Femur (tissue), 1 donor: ENCODE results near the gene DYNC2LI1.

Experiments
- DNase-seq: peaks from one replicate; pipeline ENCODE4 v3.0.0-alpha.2; 2017

Gene DYNC2LI1

DNA sequence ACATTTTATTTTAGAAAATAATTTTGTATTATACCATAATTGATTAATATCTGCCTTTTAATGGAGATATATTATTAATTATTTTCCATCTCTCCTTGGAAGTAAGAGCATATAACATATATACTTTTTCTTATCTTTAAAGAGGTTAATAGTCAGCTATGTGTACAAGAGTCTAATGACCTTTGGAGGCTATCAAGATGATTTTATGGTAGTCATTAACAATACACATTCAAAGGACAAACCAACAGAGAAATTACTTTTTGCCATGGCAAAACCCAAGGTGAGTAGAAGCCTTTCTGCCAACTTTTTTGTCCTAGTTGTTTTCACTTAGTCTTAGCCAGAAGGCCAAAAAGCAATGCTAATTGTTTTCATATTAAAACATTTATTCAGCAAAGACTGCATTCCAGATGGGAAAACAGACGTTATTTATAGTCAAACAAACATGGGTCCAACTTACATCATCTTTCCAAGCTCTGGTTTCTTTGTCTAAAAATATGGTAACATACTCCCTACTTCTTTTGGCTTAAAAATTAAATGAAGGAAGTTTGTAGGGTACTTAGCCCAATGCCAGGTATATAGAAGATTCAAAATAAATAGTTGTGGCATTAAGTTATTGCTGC lies 9.6 kb upstream of the DYNC2LI1 start:
- no peak for DNase-seq

DNA sequence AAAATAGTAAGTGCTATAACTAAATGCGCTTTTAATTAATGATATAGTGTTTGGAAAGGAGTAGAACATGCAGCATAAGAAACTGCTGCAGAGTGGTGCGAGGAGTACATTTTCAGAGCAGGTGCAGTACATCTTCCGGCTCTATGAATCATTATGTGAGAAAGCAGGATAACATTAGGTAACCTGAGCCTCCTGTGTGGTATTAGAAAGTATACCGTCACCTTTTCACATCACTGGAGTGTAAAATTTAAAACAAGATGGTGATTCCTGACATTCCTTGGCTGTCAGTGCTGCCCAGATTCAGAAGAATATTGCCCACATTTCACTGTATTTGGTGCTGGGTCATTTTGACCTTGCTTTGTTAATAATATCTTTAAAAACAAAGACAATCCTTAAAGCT lies 7.8 kb upstream of the DYNC2LI1 start:
- no peak for DNase-seq

DNA sequence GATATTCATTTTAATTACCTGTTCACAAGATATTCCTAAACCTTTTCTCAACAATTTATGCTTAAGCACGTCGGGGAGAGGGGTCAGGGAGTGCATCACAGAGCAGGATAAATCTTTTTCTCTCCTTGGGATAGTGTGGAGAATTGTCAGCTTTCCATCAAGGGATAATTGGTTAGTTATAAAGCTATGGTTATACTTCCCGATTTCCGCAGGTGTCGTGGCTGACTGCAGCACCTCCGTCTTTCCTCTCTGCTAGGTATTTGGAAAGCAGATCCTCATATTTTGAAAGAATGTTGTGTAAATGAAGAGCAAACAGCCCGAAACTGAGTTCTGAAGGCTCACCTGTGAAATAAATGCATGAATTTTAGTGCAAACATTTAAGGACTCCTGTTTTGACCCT lies 778 bp downstream of the DYNC2LI1 start:
- no peak for DNase-seq

DNA sequence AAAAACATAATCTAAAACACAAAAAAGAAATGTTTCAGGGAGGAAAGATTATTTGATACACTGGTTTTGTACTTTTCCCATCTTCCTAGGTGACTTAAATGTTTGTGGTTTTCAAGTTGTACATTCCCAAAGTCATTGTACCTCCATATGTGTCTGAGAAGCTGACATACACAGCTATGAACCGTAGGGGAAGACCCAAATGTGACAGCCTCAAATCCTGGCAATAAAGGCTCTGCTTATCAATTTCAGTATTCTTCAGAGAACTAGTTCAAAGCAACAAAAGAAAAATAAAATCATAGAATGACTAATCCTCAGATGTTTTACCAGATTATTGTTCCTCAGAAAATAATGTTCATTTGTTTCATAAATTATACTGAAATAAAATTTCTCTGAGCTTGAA lies 2.5 kb downstream of the DYNC2LI1 start:
- no peak for DNase-seq

DNA sequence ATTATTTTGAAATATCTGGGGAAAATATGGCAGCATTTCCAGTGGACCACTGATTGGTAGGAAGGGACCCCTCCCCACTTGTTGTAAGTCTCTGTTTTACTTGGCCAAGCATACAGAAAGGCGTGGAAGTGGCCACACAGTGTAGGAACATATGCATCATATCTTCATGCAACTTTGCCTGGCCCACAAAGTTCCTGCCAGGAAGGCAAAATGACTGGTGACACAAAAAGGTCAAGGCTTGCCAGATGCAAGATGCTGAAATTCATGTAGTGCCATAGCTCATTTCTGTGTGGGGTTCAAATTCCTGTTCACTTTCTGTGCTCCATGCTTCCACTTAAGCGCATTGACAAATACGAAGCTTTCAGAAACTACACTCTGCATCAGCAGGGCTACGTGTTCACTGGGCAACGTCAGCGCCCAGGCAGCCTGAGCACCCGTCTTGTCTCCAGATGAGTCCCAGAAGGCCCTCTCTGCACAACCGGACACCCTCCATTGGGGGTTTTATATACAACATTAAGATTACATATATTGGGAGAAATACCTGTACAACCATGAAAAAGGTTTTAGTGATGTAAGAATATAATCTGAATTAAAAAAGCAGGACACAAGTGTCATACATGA lies 3.6 kb downstream of the DYNC2LI1 start:
- no peak for DNase-seq

DNA sequence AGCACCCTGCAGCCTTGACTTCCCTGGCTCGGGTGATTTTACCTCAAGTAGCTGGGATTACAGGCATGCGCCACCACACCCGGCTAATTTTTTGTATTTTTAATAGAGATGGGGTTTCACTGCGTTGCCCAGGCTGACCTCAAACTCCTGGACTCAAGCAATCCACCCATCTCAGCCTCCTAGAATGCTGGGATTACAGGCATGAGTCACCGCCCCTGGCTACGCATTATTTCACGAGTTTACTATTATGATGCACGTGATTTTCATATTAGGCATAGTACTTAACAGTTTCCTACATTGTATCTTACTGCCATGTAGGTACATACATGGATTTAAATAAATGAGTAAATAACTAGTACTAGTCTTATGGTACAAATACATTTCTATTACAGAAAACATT lies 4.4 kb downstream of the DYNC2LI1 start:
- DNase-seq, result no peak

DNA sequence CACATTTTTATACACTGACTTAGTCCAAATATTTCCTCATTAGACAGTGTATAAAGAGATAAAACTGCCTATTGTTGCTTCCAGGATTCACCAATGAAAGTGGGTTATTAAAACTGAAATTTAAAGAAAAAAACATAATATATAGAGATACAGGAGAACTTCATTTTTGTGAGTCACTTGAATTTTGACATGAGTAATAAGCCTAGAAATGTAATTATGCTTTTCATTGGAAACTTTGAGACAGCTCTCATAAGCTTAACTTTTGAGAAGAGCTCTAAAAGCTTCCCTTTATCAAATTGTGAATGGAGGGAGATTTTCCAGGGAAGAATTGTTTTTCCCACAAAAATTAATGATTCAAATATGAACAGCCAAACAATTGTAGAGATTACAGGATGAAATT lies 14.1 kb downstream of the DYNC2LI1 start:
- no peak for DNase-seq

DNA sequence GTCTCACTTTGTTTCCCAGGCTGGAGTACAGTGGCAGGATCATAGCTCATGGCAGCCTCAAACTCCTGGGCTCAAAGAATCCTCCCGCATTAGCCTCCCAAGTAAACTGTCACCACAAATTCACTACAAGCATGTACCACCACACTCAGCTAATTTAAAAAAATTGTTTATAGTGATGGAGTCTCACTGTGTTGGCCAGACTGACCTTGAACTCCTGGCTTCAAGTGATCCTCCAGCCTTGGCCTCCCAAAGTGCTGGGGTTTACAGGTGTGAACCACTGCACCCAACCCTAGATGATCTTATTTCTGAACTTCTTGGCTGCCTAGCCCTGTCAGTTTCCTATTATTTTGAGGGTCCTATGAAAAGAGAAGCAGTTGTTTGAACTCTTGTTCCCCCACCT lies 14.8 kb downstream of the DYNC2LI1 start:
- DNase-seq, result no peak

DNA sequence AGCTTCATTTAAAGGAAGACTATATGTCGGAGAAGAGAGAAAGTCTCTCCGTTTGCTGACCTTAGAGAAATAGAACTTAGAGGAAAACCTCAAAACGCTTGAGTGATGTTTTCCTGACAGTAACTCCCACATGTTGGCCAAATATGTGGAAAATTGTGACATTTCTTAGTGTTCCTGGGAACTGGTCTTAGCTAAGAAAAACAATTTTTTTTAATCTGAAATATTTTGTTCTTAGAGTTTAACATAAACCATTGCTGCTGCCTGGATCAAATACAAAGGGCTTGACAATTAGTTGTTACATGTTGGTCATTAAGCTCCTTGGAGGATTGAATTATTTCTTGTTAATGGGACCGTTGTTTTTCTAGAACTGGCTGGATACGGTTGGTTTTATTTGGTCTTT lies 16.3 kb downstream of the DYNC2LI1 start:
- DNase-seq, result no peak

DNA sequence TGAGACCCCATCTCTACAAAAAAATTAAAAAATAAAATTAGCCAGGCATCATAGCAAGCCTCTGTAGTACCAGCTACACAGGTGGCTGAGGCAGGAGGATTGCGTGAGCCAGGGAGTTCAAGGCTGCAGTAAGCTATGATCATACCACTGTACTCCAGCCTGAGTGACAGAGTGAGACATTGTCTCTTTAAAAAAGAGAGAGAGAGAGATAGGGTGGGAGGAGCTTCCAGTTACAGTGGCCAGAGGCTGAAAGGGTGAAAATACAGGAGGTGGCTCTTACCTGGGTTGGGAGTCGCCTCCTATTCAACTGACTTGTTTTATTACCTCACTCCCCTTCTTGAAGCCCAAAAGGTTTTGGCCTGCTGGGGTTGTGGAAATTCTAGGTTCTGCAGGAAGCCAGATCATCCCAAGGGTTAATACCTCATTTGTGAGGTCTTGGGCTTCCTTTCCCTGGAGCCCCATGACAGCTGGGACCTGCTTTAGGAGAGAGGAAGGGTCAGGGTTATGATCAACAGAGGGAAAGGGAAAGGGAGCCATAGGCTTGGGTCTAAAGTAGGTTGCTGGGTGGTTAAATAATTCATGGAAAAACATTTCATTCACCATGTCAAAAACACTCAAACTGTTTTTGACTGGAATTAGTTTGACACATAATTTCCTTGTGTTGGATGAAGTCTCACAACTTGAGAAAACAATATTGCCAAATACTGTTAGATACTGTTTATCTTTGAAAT lies 17.4 kb downstream of the DYNC2LI1 start:
- no peak for DNase-seq

DNA sequence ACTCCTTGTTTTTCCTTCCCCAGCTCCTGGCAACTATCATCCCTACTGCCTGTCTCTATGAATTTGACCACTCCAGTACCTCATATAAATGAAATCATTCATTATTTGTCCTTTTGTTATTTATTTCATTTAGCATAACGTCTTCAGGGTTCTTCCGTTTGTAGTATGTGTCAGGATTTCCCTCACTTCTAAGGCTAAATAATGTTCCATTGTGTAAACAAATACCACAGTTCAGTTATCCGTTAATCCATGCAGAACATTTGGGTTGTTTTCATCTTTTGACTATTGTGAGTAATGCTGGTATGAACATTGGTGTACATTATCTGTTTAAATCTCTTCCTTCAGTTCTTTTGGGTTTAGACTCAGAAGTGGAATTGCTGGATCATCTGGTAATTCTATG lies 18.8 kb downstream of the DYNC2LI1 start:
- no peak for DNase-seq

DNA sequence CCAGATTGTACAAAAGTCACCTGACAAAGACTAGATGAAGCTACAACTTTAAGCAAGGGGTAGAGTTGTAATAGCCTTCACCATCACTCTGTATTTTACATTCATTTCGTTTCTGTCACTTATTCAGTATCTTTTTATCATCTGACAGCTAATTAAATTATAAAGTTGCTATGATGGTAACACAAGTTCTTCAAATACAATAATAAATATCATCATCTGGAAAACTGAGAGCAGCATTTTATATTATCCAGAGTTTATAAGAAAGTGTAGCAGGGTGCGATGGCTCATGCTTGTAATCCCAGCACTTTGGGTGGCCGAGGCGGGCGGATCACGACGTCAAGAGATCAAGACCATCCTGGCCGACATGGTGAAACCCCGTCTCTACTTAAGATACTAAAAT lies 21.1 kb downstream of the DYNC2LI1 start:
- DNase-seq, result no peak

DNA sequence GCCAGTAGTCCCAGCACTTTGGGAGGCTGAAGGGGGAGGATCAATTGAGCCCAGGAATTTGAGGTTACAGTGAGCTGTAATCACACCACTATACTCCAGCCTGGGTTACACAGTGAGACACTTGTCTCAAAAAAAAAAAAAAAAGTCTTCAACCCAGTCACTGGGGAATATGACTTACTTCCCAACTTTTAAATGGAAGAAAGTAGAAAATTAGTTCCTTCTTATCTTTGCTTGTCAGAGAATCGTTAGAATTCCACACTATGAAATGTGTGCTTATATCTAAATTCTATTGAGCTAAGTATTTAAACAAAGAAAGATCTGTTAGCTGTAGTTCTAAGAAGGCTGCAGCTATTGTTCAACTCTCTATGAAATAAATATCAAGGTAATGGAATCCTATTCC lies 22.4 kb downstream of the DYNC2LI1 start:
- no peak for DNase-seq

DNA sequence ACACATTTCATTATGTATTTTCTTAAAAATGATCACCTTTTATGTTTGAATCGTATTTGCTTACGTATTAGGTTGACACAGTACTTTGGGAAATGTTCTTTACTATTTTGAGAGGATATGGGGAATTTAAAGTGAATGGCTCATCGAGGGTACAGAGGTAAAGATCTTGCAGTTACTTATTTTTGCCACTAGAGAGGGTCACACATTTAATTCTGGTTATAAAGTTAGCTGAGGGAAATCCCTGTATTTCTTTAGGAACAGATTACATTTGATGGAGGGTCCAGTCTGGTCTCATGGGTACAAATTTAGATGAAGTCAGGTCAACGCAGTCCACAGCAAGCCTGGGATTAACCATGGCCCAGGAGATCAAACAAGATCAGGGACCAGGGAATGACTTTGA lies 24.5 kb downstream of the DYNC2LI1 start:
- DNase-seq, result no peak

DNA sequence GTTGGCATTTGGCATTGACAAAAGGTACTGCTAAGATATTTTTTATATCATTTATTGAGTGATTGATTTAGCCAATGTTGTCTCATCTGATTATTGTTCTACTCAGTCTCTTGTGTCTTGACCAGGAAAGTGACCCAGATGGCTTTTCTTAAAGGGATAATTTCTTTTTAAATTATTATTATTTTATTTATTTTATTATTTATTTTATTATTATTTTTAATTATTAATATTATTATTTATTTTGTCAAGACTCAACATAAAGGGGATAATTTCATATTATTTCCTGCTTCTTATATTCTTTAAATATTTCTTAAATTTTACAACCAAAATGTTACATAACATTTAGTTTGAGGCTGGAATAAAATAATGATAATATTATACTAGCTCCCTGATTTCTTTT lies 27.1 kb downstream of the DYNC2LI1 start:
- no peak for DNase-seq

DNA sequence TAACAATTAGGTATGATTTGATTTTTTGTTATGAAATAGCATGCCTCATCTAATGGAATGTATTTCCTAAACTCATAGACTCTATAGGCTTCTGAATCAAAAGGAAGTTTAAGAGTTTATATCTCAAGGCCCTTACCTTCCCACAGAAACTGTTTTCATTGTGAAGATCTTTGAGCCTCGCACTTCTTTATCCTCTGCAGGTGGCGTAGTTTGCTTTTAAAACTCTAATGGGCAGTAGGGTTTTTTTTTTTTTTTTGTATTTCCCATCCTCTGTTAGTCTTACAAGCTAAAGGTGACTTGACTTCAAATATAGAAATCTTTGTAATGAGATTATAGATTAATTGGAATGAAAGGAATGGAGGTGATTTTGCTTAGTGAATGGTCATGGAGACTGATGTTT lies 28.3 kb downstream of the DYNC2LI1 start:
- DNase-seq, result no peak

DNA sequence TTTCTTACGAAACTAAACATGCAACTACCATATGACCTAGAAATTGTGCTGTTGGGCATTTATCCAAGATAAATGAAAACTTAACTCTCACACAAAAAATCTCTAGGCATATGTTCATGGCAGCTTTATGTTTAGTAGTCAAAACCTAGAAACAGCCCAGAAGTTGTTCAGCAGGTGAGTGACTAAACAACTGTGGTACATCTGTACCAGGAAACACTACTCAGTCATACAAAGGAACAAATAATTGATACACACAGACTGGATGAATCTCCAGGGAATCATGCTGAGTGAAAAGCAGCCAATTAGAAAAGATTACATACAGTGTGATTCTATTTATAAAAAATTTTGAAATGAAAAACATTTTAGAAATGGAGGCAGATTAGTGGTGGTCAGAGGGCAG lies 29.3 kb downstream of the DYNC2LI1 start:
- DNase-seq, result no peak

DNA sequence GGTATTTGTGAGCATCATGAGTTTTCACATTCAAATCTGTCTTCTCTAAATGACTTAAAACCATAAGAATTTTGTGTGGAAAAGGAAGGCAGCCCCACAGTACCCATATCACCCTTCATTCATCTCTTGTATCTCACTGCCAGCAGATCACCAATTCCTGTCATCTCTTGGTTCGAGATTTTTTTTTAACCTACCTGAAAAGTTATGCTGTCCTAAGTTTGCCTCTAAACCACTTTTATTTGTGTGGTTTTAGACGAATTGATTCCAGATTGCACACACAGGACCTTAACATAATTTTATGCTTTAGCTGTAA lies 32.8 kb downstream of the DYNC2LI1 start:
- DNase-seq, result no peak

DNA sequence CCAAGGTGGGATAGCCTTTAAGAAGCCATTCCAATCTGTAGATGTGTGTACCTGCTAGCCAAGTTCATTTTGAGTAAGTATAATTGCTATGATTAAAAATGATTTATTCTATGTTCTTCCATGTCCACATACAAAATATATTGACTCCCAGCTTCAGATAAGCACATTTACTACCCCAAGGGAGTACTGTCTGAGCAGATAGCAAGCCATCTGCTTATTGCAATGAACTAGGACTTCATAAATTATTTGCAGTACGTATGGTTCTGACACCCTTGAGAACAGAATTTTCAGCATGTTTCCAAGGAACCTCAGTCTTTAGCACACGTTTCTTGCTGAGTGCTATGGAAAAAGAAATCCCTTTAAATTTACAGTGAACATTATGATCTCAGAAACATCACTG lies 36.6 kb downstream of the DYNC2LI1 start:
- no peak for DNase-seq

DNA sequence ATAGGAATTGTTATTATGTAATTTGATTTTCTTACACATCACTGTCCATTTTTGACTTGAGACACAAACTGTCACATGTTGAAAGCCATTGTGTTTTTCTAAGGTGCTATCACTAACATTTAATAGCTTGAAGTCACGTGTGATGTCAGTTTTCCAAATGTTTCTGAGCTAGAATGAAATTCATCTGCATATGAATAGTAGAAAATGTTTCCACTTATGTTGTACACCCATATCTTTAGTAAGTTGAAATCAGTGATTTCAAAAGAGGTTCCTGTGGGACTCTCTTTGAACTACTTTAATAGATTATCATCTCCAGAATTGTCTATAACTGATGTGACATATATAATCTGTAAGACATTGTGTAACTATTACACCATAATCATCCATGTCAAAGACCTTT lies 37.0 kb downstream of the DYNC2LI1 start:
- no peak for DNase-seq

DNA sequence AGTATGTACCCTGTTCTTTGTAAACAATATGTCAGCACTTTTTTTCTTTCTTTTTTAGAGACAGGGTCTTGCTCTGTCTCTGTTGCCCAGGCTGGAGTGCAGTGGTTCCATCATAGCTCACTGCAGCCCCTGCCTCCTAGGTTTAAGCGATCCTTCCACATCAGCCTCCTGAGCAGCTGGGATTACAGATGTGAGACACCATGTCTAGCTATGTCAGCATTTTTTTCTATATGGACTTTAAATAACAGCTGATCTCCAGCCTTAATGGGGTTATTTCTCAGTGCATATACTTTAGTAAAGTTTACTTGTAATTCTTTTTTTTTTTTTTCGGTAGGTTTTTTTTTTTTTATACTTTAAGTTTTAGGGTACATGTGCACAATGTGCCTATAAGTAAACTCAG lies 38.2 kb downstream of the DYNC2LI1 start:
- no peak for DNase-seq

DNA sequence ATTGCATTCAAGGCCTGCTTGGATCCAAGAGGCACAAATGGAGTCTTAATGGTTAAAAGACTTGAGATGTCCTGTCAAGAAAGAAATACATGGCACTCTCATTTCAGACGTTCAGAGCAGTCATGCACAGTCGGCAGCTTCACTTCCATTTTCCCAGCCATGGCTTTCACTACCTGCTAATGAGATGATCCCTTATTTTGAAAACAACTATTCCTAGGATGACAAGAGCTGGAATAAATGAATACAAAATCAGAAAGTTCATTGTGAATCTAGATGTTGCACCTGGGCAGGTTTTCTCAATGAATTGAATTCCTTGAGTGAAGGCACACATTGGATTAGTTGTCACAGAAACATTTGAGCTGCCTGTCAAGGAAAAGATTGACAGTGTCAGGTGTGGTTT lies 39.1 kb downstream of the DYNC2LI1 start:
- DNase-seq, result no peak

DNA sequence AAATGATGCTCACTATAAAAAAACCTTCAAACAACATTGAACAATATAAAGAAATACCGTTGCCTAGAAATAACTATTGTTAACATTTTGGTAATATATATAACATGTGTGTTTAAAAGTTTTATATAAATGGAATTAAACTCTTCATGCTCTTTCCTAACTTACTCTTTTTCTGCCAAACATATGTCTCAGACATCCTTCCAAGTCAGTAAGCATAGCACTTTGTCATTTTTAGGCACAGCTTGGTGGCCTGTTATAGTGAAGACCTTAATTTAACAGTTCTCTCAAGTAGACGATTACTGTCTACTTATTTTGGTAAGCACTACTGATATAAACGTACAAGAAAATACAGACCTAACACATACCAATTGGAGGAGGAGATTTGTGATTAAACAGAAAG lies 40.9 kb downstream of the DYNC2LI1 start:
- DNase-seq, result no peak

DNA sequence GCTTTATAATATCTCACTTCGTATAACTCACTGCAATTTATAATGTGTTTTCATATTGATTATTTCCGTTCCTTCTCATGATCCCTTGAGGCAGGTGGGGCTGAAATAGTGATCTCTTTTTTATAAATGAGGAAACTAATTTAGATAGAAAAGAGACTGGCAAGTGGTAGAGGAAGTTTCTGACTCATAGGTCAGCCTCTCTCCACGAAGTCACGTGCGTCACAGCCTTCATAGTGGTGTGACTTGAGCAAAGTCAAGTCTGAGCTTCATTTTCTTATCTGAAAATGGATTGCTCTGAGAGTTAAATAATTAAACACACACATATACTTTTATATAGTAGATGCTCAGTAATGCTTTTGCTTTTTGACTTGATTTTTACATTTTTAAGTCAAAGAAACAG lies 44.9 kb downstream of the DYNC2LI1 start:
- DNase-seq, result no peak
